Left ventricle myocardium inferior (tissue), 1 donor: ENCODE measurements around the gene ZDHHC9. TPM values are rescaled to one million over a fixed set of nuclear protein-coding genes. Genes with fewer than 3 reads are reported as not detected.

Source experiments
- DNase-seq: peaks from one replicate; pipeline ENCODE4 v3.0.0-alpha.2; 2020
- H3K27ac ChIP-seq: fragments of 200-600 bp; replicated peaks from 2 replicates; pipeline ENCODE4 v1.8.0; 2021
- H3K27me3 ChIP-seq: fragments of 200-600 bp; 2 replicates; pipeline ENCODE4 v1.8.0; 2021; ENCODE audit warnings: low read depth
- H3K36me3 ChIP-seq: fragments of 200-600 bp; 2 replicates; pipeline ENCODE4 v1.8.0; 2021
- H3K4me1 ChIP-seq: fragments of 200-600 bp; 2 replicates; pipeline ENCODE4 v1.8.0; 2021
- H3K4me3 ChIP-seq: fragments of 200-600 bp; 2 replicates; pipeline ENCODE4 v1.8.0; 2021; ENCODE audit warnings: mild to moderate bottlenecking, moderate library complexity
- H3K9me3 ChIP-seq: fragments of 200-600 bp; replicated peaks from 2 replicates; pipeline ENCODE4 v1.8.0; 2021
- CTCF ChIP-seq: fragments of 200-600 bp; IDR thresholded peaks from 2 replicates; pipeline ENCODE4 v1.8.0; 2021; ENCODE audit warnings: antibody characterized with exemption, mild to moderate bottlenecking, borderline replicate concordance
- intact Hi-C: fragments of 100-400 bp; cut with micrococcal nuclease; formaldehyde crosslinking; loops from one replicate; pipeline ENCODE4 v1.11.0; 2022
- total RNA-seq: library from RNA; stranded (reverse); fragmentation: NEBNext Ultra II Directional; extraction: Animal tissue kit (Norgen Biotek cat#: 25700); gene quantifications from one replicate; pipeline ENCODE4 v1.2.1, GENCODE V29; 2021
- donor health status: DM: no; HTN: yes; CAD: no; lungs with severe emphysema.

ZDHHC9 gene
- total RNA-seq, 1 donor from 2014 or later = 11.9 TPM

- Histone ChIP-seq H3K9me3 (no peaks in the 10 kb centered on the region), H3K27ac (no peak overlapping the region), H3K4me3 (no peak overlapping the region), H3K36me3 (no peaks in the 10 kb centered on the region), H3K27me3 (no peaks in the 10 kb centered on the region), H3K4me1 (peaks cover 12% of the 10 kb centered on the region)
- DNase-seq = no peak
- TF ChIP-seq CTCF = no peak
- intact Hi-C loops = no loop called here
Measured at GRCh38 chrX:129762448-129762847, 81.2 kb downstream of the ZDHHC9 start.

GRCh38 chrX:129761596-129761995 is 82.1 kb downstream of the ZDHHC9 start:
- Histone ChIP-seq H3K4me3 (no peak overlapping the region), H3K27me3 (no peaks in the 10 kb centered on the region), H3K27ac (no peak overlapping the region), H3K4me1 (peaks cover 12% of the 10 kb centered on the region), H3K36me3 (no peaks in the 10 kb centered on the region), H3K9me3 (no peaks in the 10 kb centered on the region)
- no peak for DNase-seq
- intact Hi-C loops = no loop called here
- TF ChIP-seq CTCF = no peak

DNA sequence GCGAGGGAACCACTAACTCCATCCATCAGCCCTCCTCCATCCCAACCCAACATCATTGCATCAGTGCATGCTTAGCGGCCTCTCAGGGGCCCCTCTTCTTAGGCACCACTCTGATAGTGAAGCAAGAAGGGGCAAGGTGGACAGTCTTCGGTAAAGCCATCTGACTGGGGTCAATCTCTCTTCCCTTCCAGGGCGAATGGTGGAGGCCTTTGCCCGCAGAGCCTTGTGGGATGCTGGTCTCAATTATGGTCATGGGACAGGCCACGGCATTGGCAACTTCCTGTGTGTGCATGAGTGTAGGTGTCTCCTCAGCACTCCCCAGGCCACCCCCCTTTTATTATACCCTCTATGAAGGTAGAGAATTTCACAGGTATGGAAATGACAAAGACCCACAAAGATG is 82.7 kb downstream of the ZDHHC9 start:
- Histone ChIP-seq H3K27me3 (no peaks in the 10 kb centered on the region), H3K4me3 (no peak overlapping the region), H3K36me3 (no peaks in the 10 kb centered on the region), H3K27ac (no peak overlapping the region), H3K4me1 (peaks cover 12% of the 10 kb centered on the region), H3K9me3 (no peaks in the 10 kb centered on the region)
- TF ChIP-seq CTCF = no peak
- intact Hi-C loops = no loop called here
- no peak for DNase-seq

DNA sequence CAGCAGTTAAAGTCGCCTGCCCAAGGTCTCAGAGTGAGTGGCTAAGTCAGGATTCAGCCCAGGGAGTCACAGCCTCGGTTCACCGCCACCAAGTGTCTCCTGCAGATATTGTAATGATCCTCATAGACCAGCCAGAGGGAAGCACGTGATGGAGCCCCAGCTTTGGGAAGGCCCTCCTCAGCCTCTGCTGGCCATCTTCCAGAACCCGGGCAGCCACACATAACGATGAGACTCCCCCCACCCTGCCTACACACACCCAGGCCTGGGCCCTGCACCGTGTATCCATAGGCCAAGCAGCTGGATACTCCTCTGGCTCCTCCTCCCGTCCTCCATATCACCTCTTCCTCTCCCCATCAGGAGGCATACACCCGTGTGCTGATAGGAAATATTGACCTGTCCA is 83.5 kb downstream of the ZDHHC9 start:
- no peak overlapping the region for H3K27ac ChIP-seq
- peaks cover 12% of the 10 kb centered on the region for H3K4me1 ChIP-seq
- intact Hi-C loops = no loop called here
- TF ChIP-seq CTCF = no peak
- no peaks in the 10 kb centered on the region for H3K36me3 ChIP-seq
- no peak for DNase-seq
- no peak overlapping the region for H3K4me3 ChIP-seq
- H3K9me3 ChIP-seq = no peaks in the 10 kb centered on the region
- no peaks in the 10 kb centered on the region for H3K27me3 ChIP-seq

GRCh38 chrX:129759576-129760061 is 84.1 kb downstream of the ZDHHC9 start:
- H3K36me3 ChIP-seq = no peaks in the 10 kb centered on the region
- TF ChIP-seq CTCF = peak; percentile 28
- intact Hi-C loops = no loop called here
- DNase-seq = no peak
- peaks cover 12% of the 10 kb centered on the region for H3K4me1 ChIP-seq
- peak overlapping the region; percentile 40 for H3K27ac ChIP-seq
- no peak overlapping the region for H3K4me3 ChIP-seq
- H3K9me3 ChIP-seq = no peaks in the 10 kb centered on the region
- H3K27me3 ChIP-seq = no peaks in the 10 kb centered on the region
